SIG-M5 (cell line): Measurements from ENCODE around the gene CORO1C.
"Not testable (repeated sequence)": the region's sequence is repeated elsewhere in the genome, so short reads cannot be mapped to it uniquely, and the experiment has no call there.

Experiments used
- DNase-seq: peaks from one replicate; lab custom pipeline; 2025; lab: John Stamatoyannopoulos, UW

CORO1C gene

DNA sequence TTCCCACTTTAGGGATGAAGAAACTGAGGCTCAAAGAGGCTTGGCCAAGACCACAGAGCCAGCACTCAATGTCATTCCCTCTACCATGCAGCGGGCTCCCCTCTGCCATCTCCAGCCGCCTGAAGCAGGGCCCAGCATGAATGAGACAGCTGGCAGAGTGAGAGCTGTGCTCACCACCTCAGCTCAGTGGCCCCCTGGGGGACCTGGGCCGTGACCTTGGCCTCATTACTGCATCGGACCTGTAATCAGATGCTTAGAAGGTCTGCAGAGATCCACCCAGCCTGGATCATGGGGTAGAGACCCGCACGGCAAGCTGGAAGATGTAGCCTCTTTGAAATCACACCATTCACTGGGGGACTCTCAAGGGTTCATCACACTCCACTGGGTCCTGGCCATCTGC, 22.7 kb upstream of the CORO1C start:
- DNase-seq: no peak

GRCh38 chr12:108752387-108752786, 21.1 kb upstream of the CORO1C start:
- no peak for DNase-seq

GRCh38 chr12:108751821-108752220, 20.5 kb upstream of the CORO1C start:
- no peak for DNase-seq

DNA sequence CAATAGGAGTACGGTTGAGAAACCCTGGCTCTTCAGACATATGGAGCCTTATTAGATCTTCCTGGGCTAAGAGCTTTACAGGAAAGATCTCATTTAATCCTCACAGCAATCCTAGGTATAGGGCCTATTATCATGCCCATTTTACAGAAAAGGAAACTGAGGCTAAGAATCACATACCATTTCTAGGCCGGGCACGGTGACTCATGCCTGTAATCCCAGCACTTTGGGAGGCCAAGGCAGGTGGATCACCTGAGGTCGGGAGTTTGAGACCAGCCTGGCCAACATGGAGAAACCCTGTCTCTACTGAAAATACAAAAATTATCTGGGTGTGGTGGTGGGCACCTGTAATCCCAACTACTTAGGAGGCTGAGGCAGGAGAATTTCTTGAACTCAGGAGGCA, 19.7 kb upstream of the CORO1C start:
- DNase-seq: not testable (repeated sequence)

GRCh38 chr12:108750526-108750925, 19.2 kb upstream of the CORO1C start:
- DNase-seq: no peak

- DNase-seq: no peak
Observed at GRCh38 chr12:108747563-108747962, 16.2 kb upstream of the CORO1C start.

DNA sequence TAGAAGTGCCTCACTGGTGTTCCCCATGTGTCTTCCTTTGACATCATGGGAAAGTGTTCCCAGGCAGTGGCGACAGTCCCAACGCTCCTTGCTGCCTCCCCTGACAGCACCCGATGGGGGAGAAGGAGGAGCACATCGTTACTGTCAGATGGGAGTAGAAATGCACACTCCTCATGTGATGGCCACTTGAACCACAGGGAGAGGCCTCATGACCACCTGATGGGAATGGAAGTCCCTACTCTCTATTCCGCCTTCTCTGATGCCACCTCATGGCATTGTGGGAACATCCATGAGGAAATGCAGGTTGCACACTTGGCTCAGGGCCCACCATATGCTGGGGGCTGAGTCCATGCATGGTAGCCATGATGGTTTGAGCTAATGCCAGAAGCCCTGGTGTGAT, 14.3 kb upstream of the CORO1C start:
- DNase-seq: no peak

DNA sequence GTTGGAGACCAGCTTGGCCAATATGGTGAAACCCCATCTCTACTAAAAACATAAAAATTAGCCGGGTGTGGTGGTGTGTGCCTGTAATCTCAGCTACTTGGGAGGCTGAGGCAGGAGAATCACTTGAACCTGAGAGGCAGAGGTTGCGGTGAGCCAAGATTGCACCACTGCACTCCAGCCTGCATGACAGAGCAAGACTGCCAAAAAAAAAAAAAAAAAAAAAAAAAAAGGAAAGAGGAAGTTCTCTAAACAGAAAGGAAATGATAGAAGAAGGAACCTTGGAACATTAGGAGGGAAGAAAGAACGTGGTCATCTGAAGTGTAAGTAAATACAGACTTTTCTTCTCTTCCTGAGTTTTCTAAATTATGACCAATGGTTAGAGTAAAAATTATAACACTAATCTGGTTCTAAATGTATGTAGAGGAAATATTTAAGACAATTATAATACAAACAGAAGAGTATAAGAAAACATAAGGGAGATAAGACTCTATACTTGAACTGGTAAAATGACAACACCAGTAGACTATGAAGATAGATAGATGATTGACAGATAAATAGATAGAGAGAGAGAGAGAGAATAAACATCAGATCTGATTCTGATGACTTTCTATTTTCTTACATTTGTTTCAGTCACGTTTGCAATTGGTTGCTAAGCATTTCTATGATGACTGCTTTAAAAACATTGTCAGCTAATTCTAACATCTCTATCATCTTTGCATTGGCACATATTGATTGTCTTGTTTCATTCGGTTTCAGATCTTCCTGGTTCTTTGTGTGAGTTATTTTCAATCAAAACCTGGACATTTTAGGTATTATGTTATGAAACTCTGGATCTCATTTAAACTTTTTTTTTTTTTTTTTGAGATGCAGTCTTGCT, 12.9 kb upstream of the CORO1C start:
- DNase-seq: peak; percentile 22

DNA sequence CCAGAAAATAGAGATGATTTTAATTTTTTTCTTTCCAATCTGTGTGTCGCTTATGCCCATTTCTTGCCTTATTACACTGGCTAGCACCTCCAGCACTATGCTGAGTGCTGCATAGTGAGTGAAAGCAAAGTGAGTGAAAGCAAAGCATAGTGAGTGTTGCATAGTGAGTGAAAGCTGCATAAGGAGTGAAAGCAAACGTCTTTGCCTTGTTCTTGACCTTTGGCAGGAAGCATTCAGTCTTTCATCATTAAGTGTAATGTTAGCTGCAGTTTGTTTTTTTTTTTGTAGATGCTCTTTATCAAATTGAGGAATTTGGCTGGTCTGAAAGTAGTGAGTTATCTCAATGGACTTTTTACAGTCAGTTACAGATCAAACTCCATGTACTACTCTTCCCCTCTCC, 6.9 kb upstream of the CORO1C start:
- no peak for DNase-seq

GRCh38 chr12:108735855-108736254, 4.5 kb upstream of the CORO1C start:
- DNase-seq: no peak

DNA sequence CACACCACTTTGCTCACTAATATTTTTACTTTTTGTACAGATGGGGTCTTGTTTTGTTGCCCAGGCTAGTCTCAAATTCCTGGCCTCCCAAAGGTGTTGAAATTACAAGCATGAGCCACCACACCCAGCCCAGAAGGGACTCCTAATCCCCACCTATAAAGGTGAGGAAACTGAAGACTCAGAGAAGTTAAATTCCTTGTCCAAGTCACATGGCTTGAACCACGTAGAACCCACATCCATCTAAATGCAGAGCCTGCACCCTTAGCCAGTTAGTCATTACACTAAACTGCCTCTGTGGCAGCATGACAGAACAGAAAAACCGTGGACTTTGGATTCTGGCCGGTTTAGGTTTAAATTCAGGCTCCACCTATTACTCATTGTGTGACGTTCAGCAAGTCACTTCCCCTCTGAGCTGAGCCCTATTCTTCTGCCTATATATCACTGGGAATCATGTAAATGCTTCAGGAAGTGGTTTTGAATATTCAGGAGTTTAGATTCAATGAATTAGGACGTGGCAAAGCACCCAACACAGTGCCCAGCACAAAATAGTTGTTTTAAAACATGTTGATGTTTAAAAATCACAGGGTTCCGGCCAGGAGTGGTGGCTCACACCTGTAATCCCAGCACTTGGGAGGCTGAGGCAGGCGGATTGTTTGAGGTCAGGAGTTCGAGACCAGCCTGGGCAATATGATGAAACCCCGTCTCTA, 3.0 kb upstream of the CORO1C start:
- no peak for DNase-seq

GRCh38 chr12:108733230-108733531, 1.9 kb upstream of the CORO1C start:
- not testable (repeated sequence) for DNase-seq

DNA sequence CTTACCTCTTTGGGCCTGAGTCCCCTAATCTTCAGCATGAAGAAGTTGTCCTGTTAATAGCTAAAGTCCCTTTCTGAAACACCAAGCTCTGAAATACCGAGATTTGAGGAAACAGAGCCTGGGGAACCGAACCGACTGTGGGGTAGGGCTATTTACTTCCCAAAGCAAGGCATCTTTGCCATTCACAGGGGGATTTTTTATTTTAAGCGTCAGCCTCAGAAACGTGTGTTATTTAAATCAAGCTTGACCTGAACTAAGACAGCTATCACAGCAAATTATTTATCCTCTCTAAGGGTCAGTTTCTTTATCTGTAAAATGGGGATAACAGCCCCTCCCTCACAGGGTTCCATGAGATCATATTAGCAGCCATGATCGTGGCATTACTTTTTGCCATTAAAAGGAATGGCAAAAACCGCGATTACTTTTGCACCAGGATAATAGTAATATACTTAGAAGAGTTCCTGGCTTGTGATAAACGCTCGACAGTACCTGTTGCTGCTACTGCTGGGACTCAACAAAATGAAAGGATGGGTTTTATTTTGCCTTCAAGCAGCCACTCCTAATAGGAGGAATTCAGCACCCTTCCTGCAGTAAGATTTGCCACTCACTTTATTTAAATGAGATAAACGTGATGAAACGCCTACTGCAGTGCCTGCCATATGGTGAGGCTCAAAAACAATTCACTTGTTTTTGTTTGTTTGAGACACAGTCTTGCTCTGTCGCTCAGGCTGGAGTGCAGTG, 1.3 kb upstream of the CORO1C start:
- no peak for DNase-seq

GRCh38 chr12:108731866-108732461, 646 bp upstream of the CORO1C start:
- peak; percentile 76 for DNase-seq

GRCh38 chr12:108730365-108731104, 783 bp downstream of the CORO1C start:
- no peak for DNase-seq

- DNase-seq: no peak
Observed at GRCh38 chr12:108729612-108730364, 1.5 kb downstream of the CORO1C start.

DNA sequence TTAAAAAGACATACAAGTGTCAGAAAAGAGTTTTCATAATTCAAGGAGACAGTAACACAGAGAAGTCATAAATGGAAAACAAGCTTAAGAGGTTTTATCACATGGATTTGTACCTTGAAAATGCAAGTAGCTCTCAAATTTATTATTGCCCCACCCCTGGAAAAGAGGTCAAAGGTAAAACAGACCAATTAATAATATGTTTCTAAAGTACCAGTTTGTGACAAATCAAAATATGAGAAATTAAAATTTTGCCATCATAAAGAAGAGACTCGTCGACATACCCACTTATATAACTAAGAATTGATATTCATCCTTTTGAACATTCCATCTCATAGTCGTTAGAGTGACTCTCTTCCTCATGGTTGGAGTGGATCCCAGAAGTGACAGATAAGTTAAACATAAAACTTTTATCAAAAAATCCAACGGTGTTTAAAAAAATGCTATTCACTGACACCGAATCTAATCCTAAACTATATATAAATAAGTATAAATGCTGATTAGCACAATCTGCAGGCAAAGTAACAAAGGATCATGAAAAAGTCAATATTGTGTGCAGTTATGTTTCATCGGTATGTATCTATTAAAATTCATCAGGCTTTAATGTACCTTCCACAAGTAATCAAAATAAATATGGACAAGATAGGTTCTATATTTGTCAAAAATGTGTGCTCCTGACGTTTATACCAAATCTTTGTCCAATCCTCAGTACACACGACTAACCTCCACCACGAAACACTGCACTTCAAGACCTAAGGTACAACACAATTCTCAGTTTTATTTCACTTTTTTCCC, 2.3 kb downstream of the CORO1C start:
- DNase-seq: no peak

GRCh38 chr12:108727868-108728735, 3.2 kb downstream of the CORO1C start:
- no peak for DNase-seq

GRCh38 chr12:108727161-108727560, 4.2 kb downstream of the CORO1C start:
- no peak for DNase-seq

- DNase-seq: no peak
Observed at GRCh38 chr12:108724890-108725151, 6.5 kb downstream of the CORO1C start.
